ENCODE measurements around the gene RGS14.

The RGS14 gene

DNA sequence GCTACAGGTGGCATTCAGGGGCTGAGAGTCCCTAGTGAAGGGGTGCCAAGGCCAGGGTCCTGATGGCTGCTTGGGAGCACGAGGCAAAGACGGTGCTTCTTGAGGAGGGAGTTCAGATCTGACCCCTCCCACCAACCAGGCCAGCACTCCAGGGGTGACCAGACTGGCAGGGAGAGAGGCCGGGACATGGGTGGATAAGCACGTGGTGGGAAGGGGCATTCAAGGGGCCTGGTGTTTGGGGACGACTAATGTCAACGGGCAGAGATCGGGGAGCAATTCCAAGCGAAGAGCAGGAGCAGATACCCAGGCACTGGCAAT lies 4.5 kb downstream of the RGS14 start:
- TF ChIP-seq, protein P1, sequence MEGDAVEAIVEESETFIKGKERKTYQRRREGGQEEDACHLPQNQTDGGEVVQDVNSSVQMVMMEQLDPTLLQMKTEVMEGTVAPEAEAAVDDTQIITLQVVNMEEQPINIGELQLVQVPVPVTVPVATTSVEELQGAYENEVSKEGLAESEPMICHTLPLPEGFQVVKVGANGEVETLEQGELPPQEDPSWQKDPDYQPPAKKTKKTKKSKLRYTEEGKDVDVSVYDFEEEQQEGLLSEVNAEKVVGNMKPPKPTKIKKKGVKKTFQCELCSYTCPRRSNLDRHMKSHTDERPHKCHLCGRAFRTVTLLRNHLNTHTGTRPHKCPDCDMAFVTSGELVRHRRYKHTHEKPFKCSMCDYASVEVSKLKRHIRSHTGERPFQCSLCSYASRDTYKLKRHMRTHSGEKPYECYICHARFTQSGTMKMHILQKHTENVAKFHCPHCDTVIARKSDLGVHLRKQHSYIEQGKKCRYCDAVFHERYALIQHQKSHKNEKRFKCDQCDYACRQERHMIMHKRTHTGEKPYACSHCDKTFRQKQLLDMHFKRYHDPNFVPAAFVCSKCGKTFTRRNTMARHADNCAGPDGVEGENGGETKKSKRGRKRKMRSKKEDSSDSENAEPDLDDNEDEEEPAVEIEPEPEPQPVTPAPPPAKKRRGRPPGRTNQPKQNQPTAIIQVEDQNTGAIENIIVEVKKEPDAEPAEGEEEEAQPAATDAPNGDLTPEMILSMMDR (IDR thresholded peaks at IDR 0.05; ENCODE audit: borderline replicate concordance, insufficient read depth, low read depth, low read length): no peak
- H3K4me3 ChIP-seq (ENCODE audit: low read depth, low read length): peak overlapping the region; percentile 48

DNA sequence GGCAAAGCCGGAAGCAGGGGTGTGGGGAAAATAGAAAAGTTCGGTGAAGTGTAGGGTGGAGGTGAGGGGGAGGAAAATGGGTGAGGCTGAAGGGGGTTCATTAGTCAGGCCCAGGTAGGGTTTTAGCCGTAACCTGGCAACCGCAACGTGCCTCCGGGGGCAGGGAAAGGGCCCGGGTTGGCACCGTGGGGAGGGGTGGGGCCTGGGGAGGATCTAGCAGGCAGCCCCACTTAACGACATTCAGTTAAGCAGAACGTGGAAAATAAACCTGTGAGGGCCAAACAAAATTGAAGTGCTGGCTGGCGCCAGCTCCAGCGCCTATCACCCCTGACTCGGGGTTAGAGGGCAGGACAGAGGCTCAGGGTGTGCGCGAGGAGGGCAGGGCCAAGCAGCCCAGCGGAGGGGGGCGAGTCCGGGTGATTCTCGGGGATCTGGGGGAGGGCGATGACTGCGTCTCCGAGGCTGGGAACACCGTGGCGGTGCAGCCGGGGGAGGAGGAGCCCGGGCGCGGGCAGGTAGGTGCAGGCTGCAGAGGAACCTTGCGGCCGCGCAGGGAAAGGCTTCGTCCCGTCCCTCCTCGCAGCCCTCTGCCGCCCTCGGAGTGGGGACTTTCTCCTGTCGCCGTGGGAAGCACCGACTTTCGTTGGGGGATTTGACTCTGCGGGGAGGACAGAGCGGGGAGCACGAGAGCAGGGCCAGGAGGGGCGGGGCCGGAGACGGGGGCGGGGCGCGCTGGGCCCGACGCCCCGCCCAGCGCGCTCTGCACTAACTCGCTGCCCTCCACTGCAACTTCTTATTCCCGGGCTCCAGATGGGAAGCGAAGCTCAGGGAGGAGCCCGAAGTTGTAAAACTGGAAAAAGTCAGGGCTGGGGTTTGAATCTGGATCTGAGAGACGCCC lies 5.1 kb downstream of the RGS14 start:
- H3K4me3 ChIP-seq (ENCODE audit: low read depth, low read length): peak overlapping the region; percentile 48
- TF ChIP-seq, protein P1 (IDR thresholded peaks at IDR 0.05; ENCODE audit: borderline replicate concordance, insufficient read depth, low read depth, low read length): no peak

DNA sequence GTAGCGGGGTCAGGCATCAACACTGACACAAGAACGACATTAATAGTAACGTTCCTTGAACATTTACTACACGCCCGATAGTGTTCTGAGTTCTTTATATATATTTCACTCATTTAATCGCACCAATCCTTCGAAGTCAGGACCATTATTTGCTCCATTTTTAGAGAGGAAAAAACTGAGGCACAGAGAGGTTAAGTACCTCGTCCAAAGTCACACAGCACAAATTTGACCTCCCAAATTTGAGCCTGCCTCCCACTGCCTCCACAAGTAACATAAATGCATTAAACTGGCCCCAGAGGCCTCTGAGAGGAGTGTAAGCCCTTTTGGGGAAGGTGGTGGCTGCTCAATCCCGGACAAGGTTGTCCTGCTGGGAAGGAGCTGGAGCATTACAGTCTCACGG lies 5.8 kb downstream of the RGS14 start:
- no peak overlapping the region for H3K4me3 ChIP-seq (ENCODE audit: low read depth, low read length)
- TF ChIP-seq, protein P1 (IDR thresholded peaks at IDR 0.05; ENCODE audit: borderline replicate concordance, insufficient read depth, low read depth, low read length): no peak

DNA sequence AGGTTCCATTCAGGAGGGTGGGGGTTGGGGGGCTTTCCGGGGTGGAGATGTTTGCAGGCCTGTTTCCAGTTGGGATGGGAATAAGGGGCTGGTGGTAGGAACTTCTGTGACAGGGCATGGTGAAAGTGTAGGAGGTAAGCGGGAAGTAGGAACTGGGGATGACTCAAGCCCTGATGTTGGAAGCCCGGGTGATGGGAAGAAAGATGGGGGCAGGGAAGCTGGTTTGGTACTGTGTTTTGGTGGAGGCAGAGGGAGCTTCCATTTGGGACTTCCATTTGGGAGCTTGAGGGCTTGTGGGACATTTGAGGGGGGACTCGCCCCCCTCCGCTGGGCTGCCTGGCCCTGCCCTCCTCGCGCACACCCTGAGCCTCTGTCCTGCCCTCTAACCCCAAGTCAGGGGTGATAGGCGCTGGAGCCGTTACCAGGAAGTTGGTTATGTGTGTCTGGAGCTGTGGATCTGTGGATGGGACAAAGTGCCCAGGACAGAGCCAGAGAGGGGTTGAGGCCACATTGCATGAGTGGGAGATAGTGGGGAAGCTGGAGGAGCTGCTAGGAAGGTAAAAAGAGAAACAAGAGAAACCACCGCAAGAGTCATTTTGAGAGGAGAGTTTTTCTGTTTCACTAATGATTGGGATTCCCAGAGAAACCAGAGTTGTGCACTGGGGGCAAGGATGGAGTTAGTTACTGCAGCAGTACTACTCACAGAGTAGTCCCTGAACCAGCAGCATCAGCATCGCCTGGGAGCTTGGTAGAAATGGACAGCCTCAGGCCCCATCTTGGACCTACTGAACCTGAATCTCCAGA lies 6.6 kb downstream of the RGS14 start:
- TF ChIP-seq, protein P1 (IDR thresholded peaks at IDR 0.05; ENCODE audit: borderline replicate concordance, insufficient read depth, low read depth, low read length): no peak

DNA sequence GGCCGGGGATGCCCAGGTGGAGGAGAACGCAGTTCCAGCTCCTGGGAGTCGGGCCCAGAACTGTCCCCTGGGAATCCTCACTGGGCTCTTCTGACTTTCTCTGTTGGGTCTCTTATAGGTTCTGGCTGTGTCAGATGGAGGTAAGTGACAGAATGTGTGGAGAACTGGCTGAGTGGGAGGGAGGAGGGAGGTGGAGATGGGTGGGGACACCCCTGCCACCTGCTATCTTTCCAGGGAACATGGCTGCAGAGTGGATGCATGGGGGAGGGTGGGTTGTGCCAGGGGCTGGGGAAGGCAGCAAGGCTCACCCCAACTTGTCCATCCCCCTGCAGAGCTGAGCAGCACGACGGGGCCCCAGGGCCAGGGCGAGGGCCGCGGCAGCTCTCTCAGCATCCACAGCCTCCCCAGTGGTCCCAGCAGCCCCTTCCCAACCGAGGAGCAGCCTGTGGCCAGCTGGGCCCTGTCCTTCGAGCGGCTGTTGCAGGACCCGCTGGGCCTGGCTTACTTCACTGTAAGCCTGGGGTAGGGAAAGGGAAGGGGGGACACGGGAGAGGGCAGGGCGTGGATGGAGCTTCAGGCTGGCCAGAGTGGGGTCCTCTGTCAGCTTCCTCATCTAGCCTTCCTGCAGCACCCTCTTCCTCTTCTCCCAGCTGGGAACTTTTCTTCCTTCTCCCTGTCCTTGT lies 8.3 kb downstream of the RGS14 start:
- no peak overlapping the region for H3K4me3 ChIP-seq (ENCODE audit: low read depth, low read length)
- TF ChIP-seq, protein P1 (IDR thresholded peaks at IDR 0.05; ENCODE audit: borderline replicate concordance, insufficient read depth, low read depth, low read length): no peak

More for the DNA sequence above, 6.6 kb downstream of the RGS14 start:
- H3K4me3 ChIP-seq (ENCODE audit: low read depth, low read length): peak overlapping the region; percentile 7

DNA sequence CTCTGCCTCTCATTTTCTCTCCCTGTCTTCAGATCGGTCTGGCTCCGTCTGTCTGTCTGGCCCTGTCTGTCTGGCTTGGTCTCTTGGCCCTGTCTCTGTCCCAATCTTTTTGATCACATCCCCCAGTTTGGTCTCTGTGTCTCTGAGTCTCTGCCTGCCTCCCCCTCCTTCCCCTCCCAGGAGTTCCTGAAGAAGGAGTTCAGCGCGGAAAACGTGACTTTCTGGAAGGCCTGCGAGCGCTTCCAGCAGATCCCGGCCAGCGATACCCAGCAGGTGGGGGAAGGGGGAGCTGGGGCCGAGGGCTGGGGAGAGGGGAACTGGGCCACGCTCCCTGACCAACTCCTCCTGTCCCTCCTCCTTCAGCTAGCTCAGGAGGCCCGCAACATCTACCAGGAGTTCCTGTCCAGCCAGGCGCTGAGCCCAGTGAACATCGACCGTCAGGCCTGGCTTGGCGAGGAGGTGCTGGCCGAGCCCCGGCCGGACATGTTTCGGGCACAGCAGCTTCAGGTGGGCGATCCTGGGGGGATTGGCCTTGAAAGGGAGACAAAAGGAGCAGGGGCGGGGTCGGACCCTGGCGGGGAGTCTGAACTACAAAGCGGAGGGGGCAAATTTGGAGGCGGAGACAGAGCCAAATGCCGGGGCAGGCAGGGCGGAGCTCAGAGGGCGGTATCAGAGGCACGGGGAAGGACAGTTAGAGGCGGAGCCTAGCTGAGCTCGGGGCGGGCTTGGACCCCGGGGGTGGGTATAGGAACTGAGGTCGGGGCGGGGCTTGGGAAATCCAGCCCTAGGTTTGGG lies 9.0 kb downstream of the RGS14 start:
- TF ChIP-seq, protein P1 (IDR thresholded peaks at IDR 0.05; ENCODE audit: borderline replicate concordance, insufficient read depth, low read depth, low read length): no peak
- H3K4me3 ChIP-seq (ENCODE audit: low read depth, low read length): no peak overlapping the region

Data from GM12875 (cell line).